Calu3 (cell line): ENCODE measurements around the gene FRS3. TPM values are rescaled to one million over a fixed set of nuclear protein-coding genes. Genes with fewer than 3 reads are reported as not detected.

ENCODE experiments used
- BruUV-seq: library from RNA; stranded (reverse); fragments of 400-500 nt; replicated peaks from 2 replicates; lab custom pipeline; 2021; lab: Mats Ljungman, UMichigan
- CTCF ChIA-PET: fragments of 300-600 bp; sonication (Branson Sonifier 250); formaldehyde crosslinking; loops from one replicate; lab custom pipeline; 2022; ENCODE audit warnings: antibody characterized with exemption; lab: Charles Lee
- DNase-seq: peaks from one replicate; pipeline ENCODE4 v3.0.0; 2022
- H3K27ac Mint-ChIP-seq: one replicate; pipeline ENCODE4 v1.8.0; 2022; ENCODE audit warnings: mixed read lengths; ENCODE audit not compliant: unreplicated experiment
- H3K27me3 Mint-ChIP-seq: one replicate; pipeline ENCODE4 v1.8.0; 2022; ENCODE audit warnings: mixed read lengths; ENCODE audit not compliant: unreplicated experiment
- H3K36me3 Mint-ChIP-seq: one replicate; pipeline ENCODE4 v1.8.0; 2022; ENCODE audit warnings: mild to moderate bottlenecking, moderate library complexity, mixed read lengths; ENCODE audit not compliant: insufficient read depth, unreplicated experiment
- H3K4me1 Mint-ChIP-seq: one replicate; pipeline ENCODE4 v1.8.0; 2022; ENCODE audit warnings: mild to moderate bottlenecking, low read depth, mixed read lengths; ENCODE audit not compliant: unreplicated experiment
- H3K4me3 Mint-ChIP-seq: one replicate; pipeline ENCODE4 v1.8.0; 2022; ENCODE audit warnings: mild to moderate bottlenecking, low read depth, moderate library complexity, mixed read lengths; ENCODE audit not compliant: unreplicated experiment
- H3K9me3 Mint-ChIP-seq: one replicate; pipeline ENCODE4 v1.8.0; 2022; ENCODE audit warnings: low read depth, mixed read lengths; ENCODE audit not compliant: unreplicated experiment
- intact Hi-C: fragments of 100-400 bp; cut with micrococcal nuclease; formaldehyde crosslinking; loops from one replicate; pipeline ENCODE4 v1.10.0; 2022; ENCODE audit not compliant: unreplicated experiment
- total RNA-seq: library from RNA; stranded (reverse); gene quantifications from 2 replicates; pipeline ENCODE4 v1.2.3, GENCODE V29; 2022
- TF ChIP-seq, protein P1 (sequence below): fragments of 200-600 bp; IDR thresholded peaks from one replicate; pipeline ENCODE4 v1.8.0; 2022; ENCODE audit warnings: antibody characterized with exemption; ENCODE audit not compliant: unreplicated experiment

FRS3 gene
- total RNA-seq, 1 experiment from 2014 or later = 6.6 TPM

- CTCF ChIA-PET = interaction anchor here (0.8 kb wide), 1 partner anchor 13 kb away, joined by 3 read pairs; no protein-coding TSS in a partner anchor
- no peaks in the 10 kb centered on the region for H3K9me3 Mint-ChIP-seq
- BruUV-seq = no TSS peak
- H3K27me3 Mint-ChIP-seq = no peaks in the 10 kb centered on the region
- peaks cover 15% of the 10 kb centered on the region for H3K4me1 Mint-ChIP-seq
- intact Hi-C loops = no loop called here
- H3K4me3 Mint-ChIP-seq = no peak overlapping the region
- H3K27ac Mint-ChIP-seq = no peak overlapping the region
- TF ChIP-seq, protein P1, sequence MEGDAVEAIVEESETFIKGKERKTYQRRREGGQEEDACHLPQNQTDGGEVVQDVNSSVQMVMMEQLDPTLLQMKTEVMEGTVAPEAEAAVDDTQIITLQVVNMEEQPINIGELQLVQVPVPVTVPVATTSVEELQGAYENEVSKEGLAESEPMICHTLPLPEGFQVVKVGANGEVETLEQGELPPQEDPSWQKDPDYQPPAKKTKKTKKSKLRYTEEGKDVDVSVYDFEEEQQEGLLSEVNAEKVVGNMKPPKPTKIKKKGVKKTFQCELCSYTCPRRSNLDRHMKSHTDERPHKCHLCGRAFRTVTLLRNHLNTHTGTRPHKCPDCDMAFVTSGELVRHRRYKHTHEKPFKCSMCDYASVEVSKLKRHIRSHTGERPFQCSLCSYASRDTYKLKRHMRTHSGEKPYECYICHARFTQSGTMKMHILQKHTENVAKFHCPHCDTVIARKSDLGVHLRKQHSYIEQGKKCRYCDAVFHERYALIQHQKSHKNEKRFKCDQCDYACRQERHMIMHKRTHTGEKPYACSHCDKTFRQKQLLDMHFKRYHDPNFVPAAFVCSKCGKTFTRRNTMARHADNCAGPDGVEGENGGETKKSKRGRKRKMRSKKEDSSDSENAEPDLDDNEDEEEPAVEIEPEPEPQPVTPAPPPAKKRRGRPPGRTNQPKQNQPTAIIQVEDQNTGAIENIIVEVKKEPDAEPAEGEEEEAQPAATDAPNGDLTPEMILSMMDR = no peak
- peaks cover 24% of the 10 kb centered on the region for H3K36me3 Mint-ChIP-seq
- no peak for DNase-seq
Measured at GRCh38 chr6:41731561-41732086, 48.1 kb downstream of the FRS3 start.

- TF ChIP-seq, protein P1 = no peak
- H3K27ac Mint-ChIP-seq = no peak overlapping the region
- peaks cover 22% of the 10 kb centered on the region for H3K36me3 Mint-ChIP-seq
- peaks cover 12% of the 10 kb centered on the region for H3K4me1 Mint-ChIP-seq
- CTCF ChIA-PET = interaction anchor here (0.8 kb wide), 2 partner anchors 14 to 25 kb away, joined by 3 read pairs; no protein-coding TSS in a partner anchor
- BruUV-seq = no TSS peak
- H3K27me3 Mint-ChIP-seq = no peaks in the 10 kb centered on the region
- no peak overlapping the region for H3K4me3 Mint-ChIP-seq
- intact Hi-C loops = no loop called here
- no peaks in the 10 kb centered on the region for H3K9me3 Mint-ChIP-seq
- DNase-seq = no peak
Measured at GRCh38 chr6:41730531-41731436, 48.9 kb downstream of the FRS3 start.

DNA sequence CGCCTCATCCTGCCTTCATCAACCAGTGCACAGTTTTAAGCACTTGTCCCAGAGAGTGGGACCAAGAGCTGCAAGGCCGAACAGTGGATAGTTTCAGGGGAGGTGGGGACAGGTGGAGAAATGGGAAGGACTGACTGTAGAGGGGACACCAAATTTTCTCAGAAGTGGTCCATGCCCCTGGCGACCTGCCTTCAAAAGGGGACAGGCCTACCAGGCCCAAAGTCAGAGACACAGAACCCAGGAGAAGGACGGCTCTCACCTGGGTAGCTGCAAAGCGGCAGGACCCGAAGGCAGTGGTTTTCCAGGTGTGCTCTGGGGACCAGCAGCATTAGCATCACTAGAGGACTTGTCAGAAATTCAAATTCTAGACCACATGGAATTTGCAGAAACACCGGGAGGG, 50.1 kb downstream of the FRS3 start:
- H3K9me3 Mint-ChIP-seq = no peaks in the 10 kb centered on the region
- CTCF ChIA-PET = no interaction called here
- BruUV-seq = no TSS peak
- intact Hi-C loops = no loop called here
- H3K4me1 Mint-ChIP-seq = peaks cover 8% of the 10 kb centered on the region
- H3K27ac Mint-ChIP-seq = no peak overlapping the region
- no peaks in the 10 kb centered on the region for H3K27me3 Mint-ChIP-seq
- no peak for DNase-seq
- H3K36me3 Mint-ChIP-seq = peaks cover 11% of the 10 kb centered on the region
- no peak overlapping the region for H3K4me3 Mint-ChIP-seq
- TF ChIP-seq, protein P1 = no peak

- intact Hi-C loops = no loop called here
- H3K27me3 Mint-ChIP-seq = no peaks in the 10 kb centered on the region
- no peak overlapping the region for H3K27ac Mint-ChIP-seq
- H3K4me3 Mint-ChIP-seq = no peak overlapping the region
- CTCF ChIA-PET = no interaction called here
- peaks cover 4% of the 10 kb centered on the region for H3K36me3 Mint-ChIP-seq
- BruUV-seq = no TSS peak
- H3K9me3 Mint-ChIP-seq = no peaks in the 10 kb centered on the region
- TF ChIP-seq, protein P1 = no peak
- peaks cover 12% of the 10 kb centered on the region for H3K4me1 Mint-ChIP-seq
- DNase-seq = no peak
Measured at GRCh38 chr6:41728954-41729353, 50.7 kb downstream of the FRS3 start.
